ENCODE measurements around the gene MPZL3. TPM values are rescaled to one million over a fixed set of nuclear protein-coding genes. Genes with fewer than 3 reads are reported as not detected.

MPZL3 gene
- 4.7 TPM for total RNA-seq
- 1.4 TPM for polyA plus RNA-seq

- 2% methylated on average over 33 of the region's 33 CpGs for WGBS
- H3K4me1 ChIP-seq (ENCODE audit: insufficient read depth): no peaks in the 10 kb centered on the region
- H3K36me3 ChIP-seq (ENCODE audit: insufficient read depth): no peaks in the 10 kb centered on the region
- DNase-seq (ENCODE audit: extremely low spot score): peak; percentile 94
- peak within 1 kb of the TSS; percentile 86 for H3K27ac ChIP-seq (ENCODE audit: low read depth)
- H3K4me3 ChIP-seq (ENCODE audit: low read depth, low read length): peak within 1 kb of the TSS; percentile 65
These were observed at the start of gene MPZL3 for GRCh38 chr11:118251858-118252652. Gene MPZL3 (minus strand): TSS chr11:118252365. CDS start chr11:118252294, 71 bp downstream.

- H3K4me1 ChIP-seq (ENCODE audit: insufficient read depth): no peaks in the 10 kb centered on the region
- H3K36me3 ChIP-seq (ENCODE audit: insufficient read depth): no peaks in the 10 kb centered on the region
- H3K27ac ChIP-seq (ENCODE audit: low read depth): no peak overlapping the region
- no peak for DNase-seq (ENCODE audit: extremely low spot score)
- H3K4me3 ChIP-seq (ENCODE audit: low read depth, low read length): no peak overlapping the region
- 63% methylated on average over 8 of the region's 8 CpGs for whole genome bisulfite sequencing
These were observed 49.5 kb upstream of the MPZL3 start for GRCh38 chr11:118301600-118302195.

GRCh38 chr11:118295815-118296454 is 43.8 kb upstream of the MPZL3 start:
- DNase-seq (ENCODE audit: extremely low spot score): no peak
- no peaks in the 10 kb centered on the region for H3K36me3 ChIP-seq (ENCODE audit: insufficient read depth)
- no peak overlapping the region for H3K27ac ChIP-seq (ENCODE audit: low read depth)
- H3K4me1 ChIP-seq (ENCODE audit: insufficient read depth): no peaks in the 10 kb centered on the region
- H3K4me3 ChIP-seq (ENCODE audit: low read depth, low read length): no peak overlapping the region
- 72% methylated on average over 3 of the region's 3 CpGs for WGBS

- no peak overlapping the region for H3K4me3 ChIP-seq (ENCODE audit: low read depth, low read length)
- DNase-seq (ENCODE audit: extremely low spot score): no peak
- H3K4me1 ChIP-seq (ENCODE audit: insufficient read depth): no peaks in the 10 kb centered on the region
- WGBS: 46% methylated on average over 5 of the region's 5 CpGs
- no peaks in the 10 kb centered on the region for H3K36me3 ChIP-seq (ENCODE audit: insufficient read depth)
- H3K27ac ChIP-seq (ENCODE audit: low read depth): no peak overlapping the region
These were observed 43.0 kb upstream of the MPZL3 start for GRCh38 chr11:118295199-118295598.

- 86% methylated on average over 2 of the region's 2 CpGs for WGBS
- DNase-seq (ENCODE audit: extremely low spot score): no peak
- Histone ChIP-seq H3K36me3 (ENCODE audit: insufficient read depth) (no peaks in the 10 kb centered on the region), H3K27ac (ENCODE audit: low read depth) (no peak overlapping the region), H3K4me1 (ENCODE audit: insufficient read depth) (no peaks in the 10 kb centered on the region), H3K4me3 (ENCODE audit: low read depth, low read length) (no peak overlapping the region)
These were observed 41.9 kb upstream of the MPZL3 start for GRCh38 chr11:118294053-118294452.

GRCh38 chr11:118291477-118292135 is 39.4 kb upstream of the MPZL3 start:
- Histone ChIP-seq H3K36me3 (ENCODE audit: insufficient read depth) (no peaks in the 10 kb centered on the region), H3K27ac (ENCODE audit: low read depth) (no peak overlapping the region), H3K4me1 (ENCODE audit: insufficient read depth) (no peaks in the 10 kb centered on the region), H3K4me3 (ENCODE audit: low read depth, low read length) (no peak overlapping the region)
- DNase-seq (ENCODE audit: extremely low spot score): no peak
- 73% methylated on average over 9 of the region's 9 CpGs for WGBS

- Histone ChIP-seq H3K4me1 (ENCODE audit: insufficient read depth) (no peaks in the 10 kb centered on the region), H3K4me3 (ENCODE audit: low read depth, low read length) (no peak overlapping the region), H3K36me3 (ENCODE audit: insufficient read depth) (no peaks in the 10 kb centered on the region), H3K27ac (ENCODE audit: low read depth) (no peak overlapping the region)
- 26% methylated on average over 9 of the region's 9 CpGs for WGBS
- DNase-seq (ENCODE audit: extremely low spot score): no peak
These were observed 38.8 kb upstream of the MPZL3 start for GRCh38 chr11:118290923-118291322.

GRCh38 chr11:118289401-118289800 is 37.2 kb upstream of the MPZL3 start:
- DNase-seq (ENCODE audit: extremely low spot score): no peak
- Histone ChIP-seq H3K27ac (ENCODE audit: low read depth) (no peak overlapping the region), H3K4me3 (ENCODE audit: low read depth, low read length) (no peak overlapping the region), H3K36me3 (ENCODE audit: insufficient read depth) (no peaks in the 10 kb centered on the region), H3K4me1 (ENCODE audit: insufficient read depth) (no peaks in the 10 kb centered on the region)

- 73% methylated on average over 1 of the region's 1 CpG for WGBS
- no peak overlapping the region for H3K27ac ChIP-seq (ENCODE audit: low read depth)
These were observed 34.8 kb upstream of the MPZL3 start for GRCh38 chr11:118287006-118287405.

GRCh38 chr11:118286545-118286944 is 34.4 kb upstream of the MPZL3 start:
- 71% methylated on average over 2 of the region's 2 CpGs for WGBS
- no peak for DNase-seq (ENCODE audit: extremely low spot score)
- Histone ChIP-seq H3K27ac (ENCODE audit: low read depth) (no peak overlapping the region), H3K36me3 (ENCODE audit: insufficient read depth) (no peaks in the 10 kb centered on the region), H3K4me1 (ENCODE audit: insufficient read depth) (no peaks in the 10 kb centered on the region), H3K4me3 (ENCODE audit: low read depth, low read length) (no peak overlapping the region)

More at GRCh38 chr11:118287006-118287405, 34.8 kb upstream of the MPZL3 start:
- no peak for DNase-seq (ENCODE audit: extremely low spot score)
- Histone ChIP-seq H3K36me3 (ENCODE audit: insufficient read depth) (no peaks in the 10 kb centered on the region), H3K4me1 (ENCODE audit: insufficient read depth) (no peaks in the 10 kb centered on the region), H3K4me3 (ENCODE audit: low read depth, low read length) (no peak overlapping the region)

GRCh38 chr11:118283756-118284350 is 31.7 kb upstream of the MPZL3 start:
- no peaks in the 10 kb centered on the region for H3K36me3 ChIP-seq (ENCODE audit: insufficient read depth)
- no peak overlapping the region for H3K27ac ChIP-seq (ENCODE audit: low read depth)
- WGBS: 59% methylated on average over 4 of the region's 4 CpGs
- DNase-seq (ENCODE audit: extremely low spot score): no peak
- H3K4me1 ChIP-seq (ENCODE audit: insufficient read depth): no peaks in the 10 kb centered on the region
- H3K4me3 ChIP-seq (ENCODE audit: low read depth, low read length): no peak overlapping the region

- 64% methylated on average over 5 of the region's 5 CpGs for WGBS
- Histone ChIP-seq H3K4me1 (ENCODE audit: insufficient read depth) (no peaks in the 10 kb centered on the region), H3K27ac (ENCODE audit: low read depth) (peak overlapping the region; percentile 12), H3K36me3 (ENCODE audit: insufficient read depth) (no peaks in the 10 kb centered on the region), H3K4me3 (ENCODE audit: low read depth, low read length) (no peak overlapping the region)
- no peak for DNase-seq (ENCODE audit: extremely low spot score)
These were observed 31.0 kb upstream of the MPZL3 start for GRCh38 chr11:118283037-118283636.

- H3K36me3 ChIP-seq (ENCODE audit: insufficient read depth): no peaks in the 10 kb centered on the region
- no peak overlapping the region for H3K27ac ChIP-seq (ENCODE audit: low read depth)
- no peak overlapping the region for H3K4me3 ChIP-seq (ENCODE audit: low read depth, low read length)
- no peak for DNase-seq (ENCODE audit: extremely low spot score)
- no peaks in the 10 kb centered on the region for H3K4me1 ChIP-seq (ENCODE audit: insufficient read depth)
- 84% methylated on average over 6 of the region's 6 CpGs for WGBS
These were observed 30.4 kb upstream of the MPZL3 start for GRCh38 chr11:118282606-118283005.
